Activated CD8-positive, alpha-beta memory T cell treated with anti-CD3 and anti-CD28 coated beads for 36 hours (primary cell): ENCODE data around the gene SIRPD. TPM values are rescaled to one million over a fixed set of nuclear protein-coding genes. Genes with fewer than 3 reads are reported as not detected.
"Not testable (repeated sequence)": the region's sequence is repeated elsewhere in the genome, so short reads cannot be mapped to it uniquely, and the experiment has no call there.

Experiments
- CTCF ChIA-PET: fragments of 350-600 bp; sonication (Branson Sonifier 250); formaldehyde crosslinking; loops from one replicate; lab custom pipeline; 2021; ENCODE audit warnings: antibody characterized with exemption; lab: Charles Lee
- POLR2A ChIA-PET: fragments of 350-600 bp; sonication (Branson Sonifier 250); formaldehyde crosslinking; loops from one replicate; lab custom pipeline; 2021; ENCODE audit warnings: antibody characterized with exemption; lab: Charles Lee
- total RNA-seq, 2 experiments: library from RNA; stranded (reverse); gene quantifications; one replicate each; pipeline ENCODE4 v1.2.3, GENCODE V29; 2021

Gene SIRPD
- not detected for total RNA-seq

- ChIA-PET POLR2A (no interaction called here), CTCF (interaction anchor here (1.7 kb wide), 1 partner anchor 13 kb away, joined by 4 read pairs; no protein-coding TSS in a partner anchor)
These were observed at the start of gene SIRPD for GRCh38 chr20:1557605-1558004. Gene SIRPD (minus strand): TSS chr20:1557705. CDS start chr20:1557653, 52 bp downstream.

- CTCF ChIA-PET = no interaction called here
These were observed 43.2 kb upstream of the SIRPD start for GRCh38 chr20:1600736-1601135.

GRCh38 chr20:1595333-1595732 is 37.8 kb upstream of the SIRPD start:
- POLR2A ChIA-PET = no interaction called here
- CTCF ChIA-PET = no interaction called here

More at GRCh38 chr20:1600736-1601135, 43.2 kb upstream of the SIRPD start:
- POLR2A ChIA-PET = no interaction called here

GRCh38 chr20:1588533-1589460 is 31.3 kb upstream of the SIRPD start:
- ChIA-PET POLR2A (no interaction called here), CTCF (interaction anchor here (0.8 kb wide), 1 partner anchor 188 kb away, joined by 3 read pairs; no protein-coding TSS in a partner anchor)

GRCh38 chr20:1587781-1588532 is 30.5 kb upstream of the SIRPD start:
- CTCF ChIA-PET = interaction anchor here (0.8 kb wide), 1 partner anchor 189 kb away, joined by 3 read pairs; no protein-coding TSS in a partner anchor
- POLR2A ChIA-PET = no interaction called here

- ChIA-PET CTCF (no interaction called here), POLR2A (no interaction called here)
These were observed 22.0 kb upstream of the SIRPD start for GRCh38 chr20:1579488-1579887.

- CTCF ChIA-PET = interaction anchor here (0.6 kb wide), 1 partner anchor 1812 kb away, joined by 3 read pairs; no protein-coding TSS in a partner anchor
- POLR2A ChIA-PET = no interaction called here
These were observed 20.4 kb upstream of the SIRPD start for GRCh38 chr20:1577906-1578305.

- POLR2A ChIA-PET, CTCF ChIA-PET: not testable (repeated sequence)
These were observed 19.8 kb upstream of the SIRPD start for GRCh38 chr20:1577313-1577712.

GRCh38 chr20:1576641-1577040 is 19.1 kb upstream of the SIRPD start:
- POLR2A ChIA-PET = no interaction called here
- CTCF ChIA-PET = no interaction called here

GRCh38 chr20:1576003-1576402 is 18.5 kb upstream of the SIRPD start:
- CTCF ChIA-PET, POLR2A ChIA-PET: not testable (repeated sequence)

GRCh38 chr20:1571583-1571982 is 14.1 kb upstream of the SIRPD start:
- CTCF ChIA-PET, POLR2A ChIA-PET: not testable (repeated sequence)

- ChIA-PET POLR2A (no interaction called here), CTCF (no interaction called here)
These were observed 11.9 kb upstream of the SIRPD start for GRCh38 chr20:1569415-1569881.

GRCh38 chr20:1568163-1568490 is 10.6 kb upstream of the SIRPD start:
- ChIA-PET POLR2A (no interaction called here), CTCF (no interaction called here)

GRCh38 chr20:1567392-1568162 is 10.1 kb upstream of the SIRPD start:
- POLR2A ChIA-PET = no interaction called here
- CTCF ChIA-PET = no interaction called here

GRCh38 chr20:1566701-1567100 is 9.2 kb upstream of the SIRPD start:
- POLR2A ChIA-PET = no interaction called here
- CTCF ChIA-PET = no interaction called here

- ChIA-PET CTCF (no interaction called here), POLR2A (no interaction called here)
These were observed 8.0 kb upstream of the SIRPD start for GRCh38 chr20:1565461-1565860.

- POLR2A ChIA-PET = no interaction called here
- CTCF ChIA-PET = no interaction called here
These were observed 6.1 kb upstream of the SIRPD start for GRCh38 chr20:1563598-1563997.

- POLR2A ChIA-PET = no interaction called here
- CTCF ChIA-PET = no interaction called here
These were observed 5.1 kb upstream of the SIRPD start for GRCh38 chr20:1562622-1563021.

- ChIA-PET CTCF (interaction anchor here (1.4 kb wide), 1 partner anchor 57 kb away, joined by 4 read pairs; no protein-coding TSS in a partner anchor), POLR2A (no interaction called here)
These were observed 3.8 kb upstream of the SIRPD start for GRCh38 chr20:1561350-1561749.
